GM12801 (cell line): ENCODE results near the gene DPCD.

ENCODE experiments used
- TF ChIP-seq, protein P1 (sequence below): IDR thresholded peaks from one replicate; pipeline ENCODE4 v1.5.1; 2011; ENCODE audit warnings: control low read depth; ENCODE audit not compliant: insufficient read length; ENCODE audit errors: extremely low read depth

The DPCD gene

DNA sequence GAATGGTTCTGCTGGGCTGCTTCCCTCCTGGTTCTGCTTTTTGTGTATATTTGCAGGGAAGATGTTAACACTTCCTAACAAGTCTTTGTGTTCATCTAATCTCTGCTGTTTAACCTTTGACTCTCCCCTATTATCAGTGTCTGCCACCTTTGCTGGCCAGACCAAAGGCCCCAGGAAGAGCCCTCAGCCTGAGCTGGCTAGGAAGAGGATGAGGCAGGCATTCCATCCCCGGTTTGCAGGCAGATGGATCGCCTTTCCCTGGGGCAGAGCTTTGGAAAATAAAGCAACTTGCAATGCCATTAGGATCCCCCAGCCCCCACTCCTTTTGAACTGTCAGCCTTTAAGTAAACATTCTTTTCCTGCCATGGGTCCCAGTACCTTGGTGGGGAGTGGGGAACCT, 19.0 kb downstream of the DPCD start:
- TF ChIP-seq, protein P1, sequence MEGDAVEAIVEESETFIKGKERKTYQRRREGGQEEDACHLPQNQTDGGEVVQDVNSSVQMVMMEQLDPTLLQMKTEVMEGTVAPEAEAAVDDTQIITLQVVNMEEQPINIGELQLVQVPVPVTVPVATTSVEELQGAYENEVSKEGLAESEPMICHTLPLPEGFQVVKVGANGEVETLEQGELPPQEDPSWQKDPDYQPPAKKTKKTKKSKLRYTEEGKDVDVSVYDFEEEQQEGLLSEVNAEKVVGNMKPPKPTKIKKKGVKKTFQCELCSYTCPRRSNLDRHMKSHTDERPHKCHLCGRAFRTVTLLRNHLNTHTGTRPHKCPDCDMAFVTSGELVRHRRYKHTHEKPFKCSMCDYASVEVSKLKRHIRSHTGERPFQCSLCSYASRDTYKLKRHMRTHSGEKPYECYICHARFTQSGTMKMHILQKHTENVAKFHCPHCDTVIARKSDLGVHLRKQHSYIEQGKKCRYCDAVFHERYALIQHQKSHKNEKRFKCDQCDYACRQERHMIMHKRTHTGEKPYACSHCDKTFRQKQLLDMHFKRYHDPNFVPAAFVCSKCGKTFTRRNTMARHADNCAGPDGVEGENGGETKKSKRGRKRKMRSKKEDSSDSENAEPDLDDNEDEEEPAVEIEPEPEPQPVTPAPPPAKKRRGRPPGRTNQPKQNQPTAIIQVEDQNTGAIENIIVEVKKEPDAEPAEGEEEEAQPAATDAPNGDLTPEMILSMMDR = no peak

DNA sequence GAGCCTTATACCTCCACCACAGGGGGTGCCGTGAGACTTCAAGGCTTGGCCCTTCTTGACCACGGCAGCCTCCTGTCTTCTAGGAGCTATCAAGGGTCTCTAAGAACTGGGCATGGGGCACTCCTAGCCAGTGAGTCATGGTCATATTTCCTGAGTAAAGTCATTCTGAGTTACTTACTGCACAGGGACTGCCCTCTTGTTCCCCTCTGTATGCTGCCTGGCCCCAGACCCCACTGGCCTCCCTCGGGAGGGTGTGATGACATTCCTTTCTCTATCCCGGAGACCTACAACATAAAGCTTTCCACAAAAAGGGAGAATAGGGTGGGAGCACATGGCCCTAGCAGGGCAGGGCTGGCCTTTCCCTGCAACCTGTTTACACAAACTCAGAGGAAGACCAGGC, 21.4 kb downstream of the DPCD start:
- TF ChIP-seq, protein P1 = no peak

DNA sequence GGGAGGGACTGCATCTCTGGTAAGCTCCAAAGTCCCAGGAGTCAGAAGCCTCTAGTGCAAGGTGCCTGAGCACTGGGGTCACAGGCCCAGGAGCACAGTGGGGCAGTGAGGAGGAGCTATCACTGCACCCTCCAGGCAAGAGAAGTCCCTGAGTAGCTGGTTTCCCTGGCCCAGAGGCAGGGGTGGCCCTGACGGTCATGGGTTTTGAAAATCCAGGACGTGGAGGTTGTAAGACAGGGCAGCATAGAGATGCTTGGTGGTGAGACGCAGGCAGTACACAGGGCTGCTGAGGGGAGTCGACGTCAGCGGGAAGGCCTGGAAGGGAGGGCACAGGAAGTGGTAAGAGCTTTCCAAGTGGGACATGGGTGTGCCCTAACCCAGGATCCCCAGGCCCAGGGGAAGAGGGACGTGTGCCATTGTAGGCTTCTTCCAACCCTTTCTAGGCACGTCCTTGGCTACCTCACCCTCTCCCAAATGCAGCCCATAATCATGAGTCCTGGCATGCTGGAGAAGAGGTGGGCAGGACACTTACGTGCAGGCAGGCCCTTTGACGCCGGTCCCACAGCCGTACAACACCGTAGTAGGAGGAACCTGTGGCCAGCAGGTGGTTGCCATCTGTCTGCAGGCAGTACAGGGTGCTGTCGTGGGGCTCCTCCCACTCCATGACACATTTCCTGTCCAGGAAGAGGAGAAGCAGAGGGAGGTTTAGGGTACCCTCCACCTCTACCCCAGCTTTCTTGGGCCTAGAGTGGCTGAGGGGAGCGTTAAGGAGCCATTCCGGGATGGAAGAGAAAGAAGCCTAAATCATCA, 23.2 kb downstream of the DPCD start:
- TF ChIP-seq, protein P1 = no peak

DNA sequence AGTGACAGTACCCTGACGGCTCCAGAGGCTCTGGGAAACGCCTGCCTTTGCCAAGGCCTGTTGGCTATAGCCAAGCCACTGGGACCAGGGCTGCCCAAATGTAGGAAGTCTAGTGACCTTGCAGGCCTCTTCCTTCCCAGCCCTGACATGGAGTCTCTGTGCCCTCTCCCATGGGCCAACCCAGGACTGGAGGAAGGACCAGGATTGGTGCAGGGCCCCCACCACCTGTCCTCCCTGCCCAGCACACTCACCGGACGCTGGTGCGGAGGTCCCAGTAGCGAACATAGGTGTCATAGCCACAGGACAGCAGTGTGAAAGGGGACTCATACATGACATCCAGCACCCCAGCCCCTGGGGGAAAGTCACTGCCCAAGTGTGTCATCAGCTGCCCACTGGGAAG, 24.0 kb downstream of the DPCD start:
- TF ChIP-seq, protein P1 = no peak

DNA sequence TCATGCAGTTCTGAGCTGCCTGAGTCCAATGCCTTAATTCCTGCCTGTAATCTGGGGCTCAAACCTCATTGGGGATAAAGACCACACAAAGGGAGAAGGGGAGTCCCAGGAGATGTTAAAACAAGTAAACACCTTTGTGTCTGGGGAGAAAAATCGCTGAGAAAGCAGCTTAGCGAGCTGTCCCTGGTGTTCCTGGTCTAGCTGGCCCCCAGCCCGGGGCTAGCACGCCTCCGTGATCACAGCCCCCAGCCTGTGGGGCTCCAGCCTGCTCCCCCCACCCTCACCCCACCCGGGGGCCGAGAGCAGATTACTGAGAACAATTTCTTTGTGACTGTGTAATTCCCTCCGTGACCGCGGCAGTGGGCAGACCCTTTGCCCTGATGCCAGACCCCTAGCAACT, 24.8 kb downstream of the DPCD start:
- TF ChIP-seq, protein P1 = no peak

DNA sequence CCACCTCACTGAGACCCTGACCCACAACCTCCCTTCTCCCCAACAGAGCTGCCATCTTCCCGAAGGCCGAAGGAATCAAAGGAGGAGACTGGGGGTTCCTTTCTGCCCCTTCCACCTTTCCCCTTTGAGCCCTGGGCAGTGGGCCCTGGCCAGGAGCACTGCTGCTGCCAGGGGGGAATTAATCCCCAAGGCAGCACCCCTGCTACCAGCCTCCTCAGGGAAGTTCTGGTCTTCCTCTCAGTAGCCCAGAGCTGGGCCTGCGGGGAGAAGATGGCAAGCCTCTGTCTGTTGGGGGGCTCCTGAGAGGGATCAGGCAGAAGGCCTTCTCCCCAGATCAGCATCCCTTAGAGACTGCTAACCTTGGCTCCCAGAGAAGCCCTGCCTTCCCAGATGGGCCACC, 25.5 kb downstream of the DPCD start:
- TF ChIP-seq, protein P1 = no peak

DNA sequence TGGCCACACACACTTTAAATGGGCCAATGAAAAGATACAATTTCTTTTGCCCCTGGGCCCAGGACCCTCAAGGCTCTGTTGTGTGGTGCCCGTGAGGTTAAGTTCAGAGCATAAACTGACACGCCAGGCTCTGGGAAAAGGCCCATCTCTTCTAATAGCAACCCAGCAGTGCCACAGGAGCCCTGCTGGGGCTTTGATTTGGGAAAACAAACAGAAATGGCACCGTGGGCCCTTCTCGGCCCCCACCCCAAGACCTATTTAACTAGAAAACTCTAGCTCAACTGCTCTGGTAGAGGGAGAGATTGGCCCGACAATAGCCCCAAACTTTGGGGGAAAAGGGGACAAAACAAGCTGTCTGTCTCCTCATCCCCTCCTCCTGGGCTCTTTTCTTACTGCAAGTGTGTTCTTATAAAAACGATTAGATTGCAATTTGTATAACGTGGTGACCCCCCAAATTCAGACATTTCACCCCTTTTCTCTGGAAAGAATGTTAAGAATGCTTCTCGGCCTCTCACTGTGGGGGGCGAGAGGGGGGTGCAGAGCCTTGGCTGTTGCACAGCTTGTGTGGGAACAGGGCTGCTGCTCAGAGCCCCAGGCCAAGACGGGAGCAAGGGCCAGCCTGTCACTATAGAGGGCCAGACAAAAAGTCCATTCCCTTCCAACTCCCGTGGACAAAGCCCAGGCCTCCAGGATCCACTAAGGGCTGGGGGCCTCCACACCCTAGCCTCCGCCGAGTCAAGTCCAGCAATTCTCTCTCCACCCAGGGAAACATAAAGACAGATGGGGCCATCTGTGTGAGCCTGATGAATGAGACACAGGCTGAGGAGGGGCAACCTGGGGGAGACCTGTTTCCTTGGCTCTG, 26.8 kb downstream of the DPCD start:
- TF ChIP-seq, protein P1 = no peak
